ENCODE measurements around the gene KRT9.

Gene KRT9

GRCh38 chr17:41561554-41561953 lies 10.3 kb downstream of the KRT9 start:
- TF ChIP-seq CTCF (IDR thresholded peaks at IDR 0.05; ENCODE audit: low read depth, low read length, missing control alignments): no peak
- no peak for DNase-seq (ENCODE audit: low read depth)

GRCh38 chr17:41559548-41559947 lies 12.3 kb downstream of the KRT9 start:
- H3K4me3 ChIP-seq (ENCODE audit: low read depth, low read length): no peak overlapping the region
- no peak for TF ChIP-seq CTCF (IDR thresholded peaks at IDR 0.05; ENCODE audit: low read depth, low read length, missing control alignments)
- DNase-seq (ENCODE audit: low read depth): no peak

More at GRCh38 chr17:41561554-41561953, 10.3 kb downstream of the KRT9 start:
- H3K4me3 ChIP-seq (ENCODE audit: low read depth, low read length): no peak overlapping the region

GRCh38 chr17:41556931-41557330 lies 14.9 kb downstream of the KRT9 start:
- TF ChIP-seq CTCF (IDR thresholded peaks at IDR 0.05; ENCODE audit: low read depth, low read length, missing control alignments): no peak
- no peak overlapping the region for H3K4me3 ChIP-seq (ENCODE audit: low read depth, low read length)
- DNase-seq (ENCODE audit: low read depth): no peak

GRCh38 chr17:41556306-41556705 lies 15.6 kb downstream of the KRT9 start:
- no peak for TF ChIP-seq CTCF (IDR thresholded peaks at IDR 0.05; ENCODE audit: low read depth, low read length, missing control alignments)
- DNase-seq (ENCODE audit: low read depth): no peak
- H3K4me3 ChIP-seq (ENCODE audit: low read depth, low read length): no peak overlapping the region

GRCh38 chr17:41555105-41555887 lies 16.6 kb downstream of the KRT9 start:
- H3K4me3 ChIP-seq (ENCODE audit: low read depth, low read length): no peak overlapping the region
- TF ChIP-seq CTCF (IDR thresholded peaks at IDR 0.05; ENCODE audit: low read depth, low read length, missing control alignments): no peak
- DNase-seq (ENCODE audit: low read depth): no peak

- H3K4me3 ChIP-seq (ENCODE audit: low read depth, low read length): no peak overlapping the region
- TF ChIP-seq CTCF (IDR thresholded peaks at IDR 0.05; ENCODE audit: low read depth, low read length, missing control alignments): no peak
- no peak for DNase-seq (ENCODE audit: low read depth)
Observed at GRCh38 chr17:41553987-41554680, 17.7 kb downstream of the KRT9 start.

All from GM12864 (cell line).